Muscle layer of colon (tissue), 2 donors: Measurements from ENCODE around the gene TACO1.
A peak's percentile ranks its signal among the peaks of the same experiment; 100 is the strongest.

Source experiments
- H3K27ac ChIP-seq: one replicate; pipeline ENCODE4 v1.7.0; 2013; ENCODE audit warnings: low read depth, mild to moderate bottlenecking, low read length, moderate library complexity
- H3K27me3 ChIP-seq, 2 donors: one replicate each; pipeline ENCODE4 v1.7.0; 2013; ENCODE audit warnings: low read length in 2 of 2, mild to moderate bottlenecking in 2 of 2; ENCODE audit not compliant: insufficient read depth in 2 of 2, control insufficient read depth in 1 of 2
- H3K36me3 ChIP-seq: one replicate; pipeline ENCODE4 v1.7.0; 2013; ENCODE audit warnings: mild to moderate bottlenecking, low read length; ENCODE audit not compliant: insufficient read depth
- H3K4me1 ChIP-seq: one replicate; pipeline ENCODE4 v1.7.0; 2013; ENCODE audit warnings: mild to moderate bottlenecking, low read length; ENCODE audit not compliant: insufficient read depth
- H3K4me3 ChIP-seq, 2 donors: one replicate each; pipeline ENCODE4 v1.7.0; 2013; ENCODE audit warnings: low read length in 2 of 2, low read depth in 1 of 2, mild to moderate bottlenecking in 1 of 2, moderate library complexity in 1 of 2
- H3K9ac ChIP-seq: one replicate; pipeline ENCODE4 v1.7.0; 2013; ENCODE audit warnings: low read length
- H3K9me3 ChIP-seq: one replicate; pipeline ENCODE4 v1.7.0; 2013; ENCODE audit warnings: mild to moderate bottlenecking, low read length
- donor health status: abdominal sarcoma.
- donor health status: Adenocarcinoma of cecum.

TACO1 gene

GRCh38 chr17:63601439-63602371 lies 1.0 kb downstream of the TACO1 start:
- Histone ChIP-seq H3K4me3 (peak overlapping the region; percentile 61 to 84), H3K27me3 (no peaks in the 10 kb centered on the region), H3K9me3 (no peaks in the 10 kb centered on the region), H3K4me1 (peaks cover 21% of the 10 kb centered on the region), H3K9ac (peak overlapping the region; percentile 75), H3K27ac (peak overlapping the region; percentile 39), H3K36me3 (peaks cover 23% of the 10 kb centered on the region)

- H3K27ac ChIP-seq: no peak overlapping the region
- no peak overlapping the region for H3K4me3 ChIP-seq
- H3K27me3 ChIP-seq: no peaks in the 10 kb centered on the region
- H3K9me3 ChIP-seq: no peaks in the 10 kb centered on the region
- H3K36me3 ChIP-seq: peaks cover 36% of the 10 kb centered on the region
- no peak overlapping the region for H3K9ac ChIP-seq
- H3K4me1 ChIP-seq: no peaks in the 10 kb centered on the region
These were observed 9.3 kb downstream of the TACO1 start for GRCh38 chr17:63609816-63610573.

GRCh38 chr17:63610854-63611253 lies 10.2 kb downstream of the TACO1 start:
- Histone ChIP-seq H3K27me3 (no peaks in the 10 kb centered on the region), H3K36me3 (peaks cover 28% of the 10 kb centered on the region), H3K9me3 (no peaks in the 10 kb centered on the region), H3K9ac (no peak overlapping the region), H3K4me3 (no peak overlapping the region), H3K4me1 (no peaks in the 10 kb centered on the region), H3K27ac (no peak overlapping the region)

- H3K9me3 ChIP-seq: no peaks in the 10 kb centered on the region
- H3K9ac ChIP-seq: no peak overlapping the region
- H3K4me3 ChIP-seq: no peak overlapping the region
- H3K36me3 ChIP-seq: peaks cover 23% of the 10 kb centered on the region
- H3K27ac ChIP-seq: no peak overlapping the region
- no peaks in the 10 kb centered on the region for H3K27me3 ChIP-seq
- H3K4me1 ChIP-seq: no peaks in the 10 kb centered on the region
These were observed 10.7 kb downstream of the TACO1 start for GRCh38 chr17:63611354-63611753.

- H3K36me3 ChIP-seq: peaks cover 3% of the 10 kb centered on the region
- no peaks in the 10 kb centered on the region for H3K27me3 ChIP-seq
- no peak overlapping the region for H3K27ac ChIP-seq
- H3K4me1 ChIP-seq: no peaks in the 10 kb centered on the region
- no peaks in the 10 kb centered on the region for H3K9me3 ChIP-seq
- no peak overlapping the region for H3K4me3 ChIP-seq
- H3K9ac ChIP-seq: no peak overlapping the region
These were observed 13.0 kb downstream of the TACO1 start for GRCh38 chr17:63613663-63614062.

GRCh38 chr17:63621229-63621683 lies 20.6 kb downstream of the TACO1 start:
- peak overlapping the region; percentile 57 for H3K27ac ChIP-seq
- H3K27me3 ChIP-seq: no peaks in the 10 kb centered on the region
- H3K4me3 ChIP-seq: peak overlapping the region; percentile 51 to 59
- H3K9me3 ChIP-seq: no peaks in the 10 kb centered on the region
- peaks cover 30% of the 10 kb centered on the region for H3K4me1 ChIP-seq
- no peaks in the 10 kb centered on the region for H3K36me3 ChIP-seq
- H3K9ac ChIP-seq: no peak overlapping the region

GRCh38 chr17:63621684-63622573 lies 21.2 kb downstream of the TACO1 start, which contains the start of gene MAP3K3:
Gene MAP3K3, plus strand, starts transcription at chr17:63622417. Its CDS starts 343 bp downstream, at chr17:63622760.
- H3K9ac ChIP-seq: peak within 1 kb of the TSS; percentile 22
- H3K36me3 ChIP-seq: no peaks in the 10 kb centered on the region
- H3K4me1 ChIP-seq: peaks cover 36% of the 10 kb centered on the region
- H3K9me3 ChIP-seq: no peaks in the 10 kb centered on the region
- no peaks in the 10 kb centered on the region for H3K27me3 ChIP-seq
- H3K4me3 ChIP-seq: peak within 1 kb of the TSS; percentile 62 to 72
- peak within 1 kb of the TSS; percentile 89 for H3K27ac ChIP-seq

GRCh38 chr17:63622574-63623390 lies 22.1 kb downstream of the TACO1 start:
- Histone ChIP-seq H3K27me3 (no peaks in the 10 kb centered on the region), H3K9ac (peak overlapping the region; percentile 22), H3K9me3 (no peaks in the 10 kb centered on the region), H3K36me3 (no peaks in the 10 kb centered on the region), H3K4me3 (peak overlapping the region; percentile 62 to 72), H3K27ac (peak overlapping the region; percentile 89), H3K4me1 (peaks cover 42% of the 10 kb centered on the region)

GRCh38 chr17:63623786-63624530 lies 23.3 kb downstream of the TACO1 start:
- Histone ChIP-seq H3K4me3 (peak overlapping the region in 1 of 2 donors; percentile 72), H3K9ac (peak overlapping the region; percentile 22), H3K36me3 (no peaks in the 10 kb centered on the region), H3K4me1 (peaks cover 42% of the 10 kb centered on the region), H3K27me3 (no peaks in the 10 kb centered on the region), H3K9me3 (no peaks in the 10 kb centered on the region), H3K27ac (peak overlapping the region; percentile 89)

GRCh38 chr17:63624531-63624880 lies 23.8 kb downstream of the TACO1 start:
- peaks cover 42% of the 10 kb centered on the region for H3K4me1 ChIP-seq
- no peaks in the 10 kb centered on the region for H3K36me3 ChIP-seq
- no peak overlapping the region for H3K9ac ChIP-seq
- H3K9me3 ChIP-seq: no peaks in the 10 kb centered on the region
- H3K27me3 ChIP-seq: no peaks in the 10 kb centered on the region
- H3K27ac ChIP-seq: no peak overlapping the region
- H3K4me3 ChIP-seq: no peak overlapping the region
